BJ (cell line): ENCODE measurements around the gene HOMEZ. TPM values are rescaled to one million over a fixed set of nuclear protein-coding genes. Genes with fewer than 3 reads are reported as not detected.

Experiments
- CTCF ChIA-PET: fragments of 350-600 bp; formaldehyde crosslinking; extraction: SDS; loops from one replicate; lab custom pipeline; 2021; ENCODE audit warnings: antibody characterized with exemption, inconsistent platforms; lab: Yijun Ruan, JAX
- POLR2A ChIA-PET: fragments of 300-600 bp; sonication (Branson Sonifier 250); formaldehyde crosslinking; extraction: SDS; loops from one replicate; lab custom pipeline; 2021; ENCODE audit warnings: antibody characterized with exemption; lab: Charles Lee
- DNase-seq: peaks from one replicate; pipeline ENCODE4 v3.0.0-alpha.2; 2011; ENCODE audit warnings: low read depth
- H3K27me3 ChIP-seq: 2 replicates; pipeline ENCODE4 v1.6.0; 2011; ENCODE audit warnings: low read length; ENCODE audit not compliant: control insufficient read depth, insufficient read depth
- H3K36me3 ChIP-seq: 2 replicates; pipeline ENCODE4 v1.5.1; 2011; ENCODE audit warnings: low read length; ENCODE audit not compliant: control insufficient read depth, insufficient read depth
- H3K4me3 ChIP-seq: 2 replicates; pipeline ENCODE4 v1.5.1; 2011; ENCODE audit warnings: low read depth, mild to moderate bottlenecking, control low read depth, low read length
- polyA plus RNA-seq: library from polyadenylated mRNA; depleted of rRNA; stranded (reverse); fragments of >200 nt; gene quantifications from 2 replicates; pipeline ENCODE4 v1.2.3, GENCODE V29; 2011
- TF ChIP-seq, protein P1 (sequence below): IDR thresholded peaks from 2 replicates; pipeline ENCODE4 v1.5.1; 2011; ENCODE audit warnings: low read depth, mild to moderate bottlenecking, control low read depth, inconsistent platforms, low read length, moderate library complexity; ENCODE audit not compliant: insufficient read depth

Gene HOMEZ
- polyA plus RNA-seq, 1 experiment, result 16.0 TPM

DNA sequence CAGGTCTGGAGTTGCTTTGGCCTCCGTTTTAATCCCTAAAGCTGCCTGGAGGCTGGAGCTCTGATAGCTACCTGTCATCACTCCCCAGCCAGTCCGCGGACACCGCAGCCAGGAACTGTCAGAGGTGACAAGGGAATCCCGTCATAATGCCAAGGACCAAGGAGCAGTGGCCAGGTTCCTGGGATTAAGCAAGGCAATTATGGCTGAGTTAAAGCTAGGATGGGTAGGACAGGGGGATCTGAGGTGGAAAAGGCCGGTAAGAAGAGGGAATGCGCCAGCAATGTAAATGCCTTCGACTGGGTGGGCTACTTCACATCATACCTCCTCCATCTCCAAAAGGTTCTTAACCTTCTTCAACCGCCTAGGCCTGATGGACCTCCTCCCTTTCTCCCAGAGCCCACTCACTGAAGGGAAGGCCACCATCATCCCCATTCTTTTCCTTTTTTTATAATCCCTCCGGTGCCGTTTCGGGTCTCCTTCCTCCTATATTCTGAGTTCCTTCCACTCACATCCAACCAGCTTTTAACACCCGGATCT is 14.8 kb upstream of the HOMEZ start:
- POLR2A ChIA-PET, result interaction anchor here (0.6 to 1.0 kb wide), 4 partner anchors 15 to 1035 kb away, joined by 3 to 6 read pairs (median 4); partner anchors contain the start of genes HOMEZ and PABPN1
- TF ChIP-seq, protein P1, sequence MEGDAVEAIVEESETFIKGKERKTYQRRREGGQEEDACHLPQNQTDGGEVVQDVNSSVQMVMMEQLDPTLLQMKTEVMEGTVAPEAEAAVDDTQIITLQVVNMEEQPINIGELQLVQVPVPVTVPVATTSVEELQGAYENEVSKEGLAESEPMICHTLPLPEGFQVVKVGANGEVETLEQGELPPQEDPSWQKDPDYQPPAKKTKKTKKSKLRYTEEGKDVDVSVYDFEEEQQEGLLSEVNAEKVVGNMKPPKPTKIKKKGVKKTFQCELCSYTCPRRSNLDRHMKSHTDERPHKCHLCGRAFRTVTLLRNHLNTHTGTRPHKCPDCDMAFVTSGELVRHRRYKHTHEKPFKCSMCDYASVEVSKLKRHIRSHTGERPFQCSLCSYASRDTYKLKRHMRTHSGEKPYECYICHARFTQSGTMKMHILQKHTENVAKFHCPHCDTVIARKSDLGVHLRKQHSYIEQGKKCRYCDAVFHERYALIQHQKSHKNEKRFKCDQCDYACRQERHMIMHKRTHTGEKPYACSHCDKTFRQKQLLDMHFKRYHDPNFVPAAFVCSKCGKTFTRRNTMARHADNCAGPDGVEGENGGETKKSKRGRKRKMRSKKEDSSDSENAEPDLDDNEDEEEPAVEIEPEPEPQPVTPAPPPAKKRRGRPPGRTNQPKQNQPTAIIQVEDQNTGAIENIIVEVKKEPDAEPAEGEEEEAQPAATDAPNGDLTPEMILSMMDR, result no peak
- Histone ChIP-seq H3K27me3 (no peaks in the 10 kb centered on the region), H3K4me3 (peak overlapping the region; percentile 46), H3K36me3 (peaks cover 1% of the 10 kb centered on the region; the same call in 1 of the 2 replicates)
- DNase-seq, result no peak
- CTCF ChIA-PET, result interaction anchor here (0.6 to 2.3 kb wide), 15 partner anchors 9 to 1142 kb away, joined by 3 to 13 read pairs (median 4); partner anchors contain the start of genes HOMEZ and SDR39U1

DNA sequence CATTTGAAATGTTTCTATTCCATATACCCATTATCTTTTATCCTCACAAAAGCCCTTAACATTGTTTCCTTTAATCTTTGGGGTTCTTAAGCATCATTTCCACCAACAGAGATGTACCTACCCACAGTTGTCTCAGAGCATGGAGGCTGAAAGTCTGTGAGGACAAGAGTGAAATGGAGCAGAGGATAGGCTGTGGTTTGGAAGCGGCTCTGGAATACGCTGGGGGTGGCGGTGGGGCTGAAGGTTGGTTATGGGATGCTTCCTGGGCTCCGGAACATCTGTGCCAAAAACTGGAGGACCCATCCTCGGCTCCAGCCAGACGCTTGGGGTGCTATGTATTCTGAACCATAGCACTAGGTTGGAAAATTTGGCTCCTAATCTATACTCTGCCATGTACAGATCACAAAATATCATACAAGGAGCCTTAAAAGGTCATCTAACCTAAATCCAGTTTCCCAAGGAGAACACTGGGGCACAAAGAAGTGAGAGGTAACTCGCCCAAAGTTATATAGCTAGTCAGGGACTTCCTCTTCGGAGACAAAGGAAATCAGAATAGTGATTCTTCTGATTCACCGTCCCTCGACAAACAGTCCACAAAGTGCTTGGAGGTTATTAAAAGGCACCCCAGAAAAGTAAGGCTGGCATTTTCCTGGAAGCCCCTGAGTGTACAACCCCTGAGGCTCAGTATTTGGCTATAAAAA is 14.2 kb upstream of the HOMEZ start:
- Histone ChIP-seq H3K4me3 (peak overlapping the region; percentile 46), H3K36me3 (peaks cover 1% of the 10 kb centered on the region; the same call in 1 of the 2 replicates), H3K27me3 (no peaks in the 10 kb centered on the region)
- DNase-seq, result no peak
- ChIA-PET CTCF (interaction anchor here (1.0 to 2.3 kb wide), 11 partner anchors 8 to 180 kb away, joined by 3 to 13 read pairs (median 5); partner anchors contain the start of gene HOMEZ), POLR2A (interaction anchor here (0.6 to 0.7 kb wide), 2 partner anchors 293 to 384 kb away, joined by 5 to 14 read pairs; no protein-coding TSS in a partner anchor)
- TF ChIP-seq, protein P1, result no peak

DNA sequence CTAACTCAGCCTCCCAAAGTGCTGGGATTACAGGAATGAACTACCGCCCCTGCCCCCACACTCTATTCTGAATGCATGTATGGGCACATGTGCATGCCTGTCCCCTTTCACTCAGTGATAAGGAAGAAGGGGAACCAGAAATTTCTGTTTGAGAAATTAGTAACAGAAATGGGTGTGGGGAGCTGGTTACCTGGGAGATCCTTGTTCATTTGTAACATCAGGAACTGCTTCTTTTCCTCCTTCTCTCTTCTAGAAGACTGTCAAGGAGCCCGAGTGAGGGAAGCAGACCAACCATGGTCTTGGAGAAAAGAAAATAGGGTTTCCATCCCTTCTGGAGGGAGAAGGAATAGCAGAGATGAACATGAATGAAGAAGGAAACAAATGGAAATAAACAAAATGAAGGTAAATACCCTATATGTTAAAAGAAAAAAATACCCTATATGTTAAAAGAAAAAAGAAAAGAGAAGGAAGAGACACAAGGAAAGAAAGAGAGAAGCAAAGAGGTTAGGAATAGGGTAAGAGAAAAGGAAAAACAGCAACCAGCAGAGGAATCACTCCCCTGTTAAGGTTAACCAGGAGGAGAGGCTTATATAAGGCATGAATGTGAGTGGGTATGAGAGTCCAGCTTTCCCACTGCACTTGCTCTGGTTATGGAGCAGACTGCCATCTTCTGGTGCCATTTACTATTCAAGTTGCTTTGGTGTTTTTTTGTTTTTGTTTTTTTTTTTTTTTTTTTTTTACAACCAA is 13.5 kb upstream of the HOMEZ start:
- no peak overlapping the region for H3K4me3 ChIP-seq
- TF ChIP-seq, protein P1, result peak; percentile 31; the same call in 1 of the 2 replicates
- ChIA-PET POLR2A (interaction anchor here (0.6 to 0.7 kb wide), 2 partner anchors 292 to 1007 kb away, joined by 4 to 14 read pairs; no protein-coding TSS in a partner anchor), CTCF (interaction anchor here (0.6 to 3.3 kb wide), 4 partner anchors 12 to 258 kb away, joined by 3 to 13 read pairs (median 8); partner anchors contain the start of gene HOMEZ)
- H3K36me3 ChIP-seq, result peaks cover 1% of the 10 kb centered on the region; the same call in 1 of the 2 replicates
- H3K27me3 ChIP-seq, result no peaks in the 10 kb centered on the region
- no peak for DNase-seq

DNA sequence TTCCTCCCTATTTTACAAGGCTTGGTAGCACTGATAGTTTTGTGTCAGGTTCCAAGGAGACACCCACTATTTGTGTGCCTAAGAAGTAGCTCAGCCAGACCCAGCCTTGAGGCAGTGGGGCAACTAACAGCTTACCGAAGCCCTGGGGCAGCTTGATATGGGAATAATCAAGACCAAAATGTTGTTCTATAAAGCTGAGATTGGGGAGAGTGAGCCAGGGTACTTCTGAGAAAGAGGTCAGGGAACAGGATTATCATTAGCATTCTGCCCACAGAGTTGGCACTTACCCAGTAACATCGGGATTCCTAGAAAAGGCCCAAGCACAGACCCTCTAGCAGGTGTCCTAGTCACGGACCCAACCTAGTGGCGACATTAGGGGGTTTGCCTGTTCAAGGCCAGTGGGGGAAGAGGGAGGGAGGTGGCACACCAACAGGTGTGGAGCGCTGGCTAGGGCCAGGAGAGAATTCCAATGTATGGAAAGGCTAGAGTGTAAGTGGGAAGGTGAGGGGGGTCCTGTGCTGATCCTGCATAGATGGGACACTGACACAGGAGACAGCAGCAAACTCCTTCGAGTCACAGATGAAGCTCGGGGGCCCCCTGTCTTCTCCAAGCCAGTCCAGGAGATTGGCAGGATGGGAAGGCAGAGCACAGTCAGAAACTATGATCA is 11.8 kb upstream of the HOMEZ start:
- DNase-seq, result no peak
- no peaks in the 10 kb centered on the region for H3K27me3 ChIP-seq
- CTCF ChIA-PET, result interaction anchor here (0.6 to 3.3 kb wide), 8 partner anchors 9 to 177 kb away, joined by 3 to 12 read pairs (median 4); partner anchors contain the start of genes BCL2L2, HOMEZ and PABPN1
- no peak overlapping the region for H3K4me3 ChIP-seq
- peaks cover 1% of the 10 kb centered on the region; the same call in 1 of the 2 replicates for H3K36me3 ChIP-seq
- TF ChIP-seq, protein P1, result no peak
- POLR2A ChIA-PET, result no interaction called here
